HL-60/S4 (cell line): ENCODE data around the gene PRDM15.

Experiments
- in situ Hi-C: fragments of 300-500 bp; cut with MboI; formaldehyde crosslinking; loops from 2 replicates; pipeline ENCODE4 v1.14.3; 2022; ENCODE audit warnings: low sequenced_read_pairs

The PRDM15 gene

GRCh38 chr21:41879190-41879998, at the start of gene PRDM15:
Gene PRDM15, minus strand, starts transcription at chr21:41879344. Its CDS starts 18,981 bp downstream, at chr21:41860363.
- in situ Hi-C loops: no loop called here

- in situ Hi-C loops: no loop called here
Observed at GRCh38 chr21:41928621-41929220, 49.6 kb upstream of the PRDM15 start.

- in situ Hi-C loops: no loop called here
Observed at GRCh38 chr21:41927727-41928409, 48.7 kb upstream of the PRDM15 start.

GRCh38 chr21:41926807-41927171, 47.6 kb upstream of the PRDM15 start:
- in situ Hi-C loops: no loop called here

GRCh38 chr21:41926117-41926806, 47.1 kb upstream of the PRDM15 start:
- in situ Hi-C loops: no loop called here

GRCh38 chr21:41925767-41926116, 46.6 kb upstream of the PRDM15 start:
- in situ Hi-C loops: no loop called here

- in situ Hi-C loops: no loop called here
Observed at GRCh38 chr21:41924368-41924754, 45.2 kb upstream of the PRDM15 start.

- in situ Hi-C loops: no loop called here
Observed at GRCh38 chr21:41923631-41924367, 44.7 kb upstream of the PRDM15 start.

- in situ Hi-C loops: no loop called here
Observed at GRCh38 chr21:41923186-41923585, 44.0 kb upstream of the PRDM15 start.

- in situ Hi-C loops: no loop called here
Observed at GRCh38 chr21:41921021-41921420, 41.9 kb upstream of the PRDM15 start.

GRCh38 chr21:41920476-41920875, 41.3 kb upstream of the PRDM15 start:
- in situ Hi-C loops: no loop called here

GRCh38 chr21:41919666-41920398, 40.7 kb upstream of the PRDM15 start:
- in situ Hi-C loops: no loop called here

GRCh38 chr21:41918561-41919358, 39.6 kb upstream of the PRDM15 start:
- in situ Hi-C loops: no loop called here

- in situ Hi-C loops: no loop called here
Observed at GRCh38 chr21:41917531-41917930, 38.4 kb upstream of the PRDM15 start.

GRCh38 chr21:41916888-41917433, 37.8 kb upstream of the PRDM15 start:
- in situ Hi-C loops: no loop called here

- in situ Hi-C loops: no loop called here
Observed at GRCh38 chr21:41914965-41915364, 35.8 kb upstream of the PRDM15 start.

GRCh38 chr21:41914358-41914757, 35.2 kb upstream of the PRDM15 start:
- in situ Hi-C loops: no loop called here

GRCh38 chr21:41913230-41913629, 34.1 kb upstream of the PRDM15 start:
- in situ Hi-C loops: no loop called here

- in situ Hi-C loops: no loop called here
Observed at GRCh38 chr21:41908829-41909228, 29.7 kb upstream of the PRDM15 start.
